ENCODE measurements around the gene EPHA5. TPM values are rescaled to one million over a fixed set of nuclear protein-coding genes. Genes with fewer than 3 reads are reported as not detected.

EPHA5 gene
- not detected for total RNA-seq

DNA sequence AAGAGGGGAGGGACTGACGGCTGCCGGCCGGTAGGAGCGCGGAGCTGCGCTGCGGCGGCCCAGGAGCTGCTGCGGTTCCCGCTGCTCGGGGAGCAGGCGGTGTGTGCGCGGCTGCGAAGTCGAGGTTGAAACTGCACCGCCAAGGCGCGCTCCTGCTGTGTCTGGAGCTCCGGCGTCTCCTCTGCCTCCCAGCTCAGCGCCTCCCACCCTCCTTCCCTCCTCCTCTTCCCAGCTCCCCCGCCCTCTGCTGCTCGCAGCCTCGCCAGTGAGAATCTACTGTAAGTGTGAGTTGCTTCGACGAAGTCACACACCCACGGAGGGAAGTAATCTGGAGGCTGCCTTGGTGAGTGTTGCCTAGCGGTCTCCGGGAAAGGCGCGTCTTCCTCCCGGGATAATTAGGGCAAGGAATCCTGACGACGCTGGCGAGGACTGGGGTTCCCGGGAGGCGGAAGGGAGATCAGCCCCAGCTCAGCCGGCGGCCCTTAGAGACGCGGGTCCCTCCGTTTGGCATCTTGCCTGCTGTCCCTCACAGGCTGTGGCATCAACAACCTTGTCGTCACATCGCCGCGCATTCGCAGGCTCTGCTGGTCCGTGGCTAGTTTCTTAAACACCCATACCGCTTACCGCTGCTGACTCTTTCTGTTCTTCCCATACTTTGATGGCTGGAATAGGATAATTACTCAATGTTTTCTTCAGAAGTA lies at the start of gene EPHA5:
Gene EPHA5 (minus strand): TSS at position 159 of the 701 bp plus-strand sequence. CDS start 747 bp downstream, outside the sequence.
- H3K27me3 ChIP-seq (ENCODE audit: insufficient read depth, low read length) = peaks cover 48% of the 10 kb centered on the region
- H3K4me1 ChIP-seq (ENCODE audit: insufficient read depth, low read length) = no peaks in the 10 kb centered on the region
- H3K9me3 ChIP-seq (ENCODE audit: low read depth, low read length) = no peaks in the 10 kb centered on the region
- no peak within 1 kb of the TSS for H3K4me3 ChIP-seq (ENCODE audit: low read length)

GRCh38 chr4:65719635-65720034 lies 49.3 kb upstream of the EPHA5 start:
- Histone ChIP-seq H3K9me3 (ENCODE audit: low read depth, low read length) (no peaks in the 10 kb centered on the region), H3K4me1 (ENCODE audit: insufficient read depth, low read length) (no peaks in the 10 kb centered on the region), H3K27me3 (ENCODE audit: insufficient read depth, low read length) (no peaks in the 10 kb centered on the region), H3K4me3 (ENCODE audit: low read length) (no peak overlapping the region)

DNA sequence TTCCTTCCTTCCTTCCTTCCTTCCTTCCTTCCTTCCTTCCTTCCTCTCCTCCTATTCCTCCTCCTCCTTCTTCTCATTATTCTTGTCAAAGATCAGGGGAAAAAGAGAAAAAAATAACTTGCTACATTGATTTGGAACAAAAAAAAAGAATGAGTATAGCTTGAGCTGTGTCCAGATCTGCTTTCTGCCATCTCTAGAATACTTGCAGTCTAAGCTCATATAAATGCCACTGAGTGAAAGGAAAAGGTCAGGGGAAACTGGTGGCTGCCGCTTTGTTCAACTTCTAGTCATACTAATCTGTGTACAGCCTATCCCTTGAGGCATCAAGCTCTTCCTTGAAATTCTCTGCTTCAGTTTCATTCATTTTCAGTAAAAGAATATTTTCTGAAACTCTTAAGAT lies 28.3 kb upstream of the EPHA5 start:
- H3K27me3 ChIP-seq (ENCODE audit: insufficient read depth, low read length) = no peaks in the 10 kb centered on the region
- no peaks in the 10 kb centered on the region for H3K4me1 ChIP-seq (ENCODE audit: insufficient read depth, low read length)
- no peak overlapping the region for H3K4me3 ChIP-seq (ENCODE audit: low read length)
- no peaks in the 10 kb centered on the region for H3K9me3 ChIP-seq (ENCODE audit: low read depth, low read length)

DNA sequence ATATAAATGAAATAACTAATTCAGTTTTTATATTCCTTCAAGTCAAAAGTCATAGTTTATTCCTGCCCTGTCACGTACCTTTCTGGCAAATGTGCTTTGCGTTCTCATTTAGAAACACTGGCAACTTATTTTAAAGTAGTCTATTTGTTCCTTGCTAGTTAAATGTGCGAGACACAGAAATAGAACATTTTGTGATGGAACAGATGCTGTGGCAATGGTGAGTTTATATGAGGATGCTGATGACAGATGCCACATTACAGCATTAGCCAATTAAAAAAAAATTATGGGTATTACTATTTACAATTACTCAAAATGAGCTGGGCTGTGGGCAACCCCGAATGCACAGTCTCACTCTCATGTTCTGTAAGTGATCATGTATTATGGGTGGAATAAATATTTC lies 26.1 kb upstream of the EPHA5 start:
- H3K4me3 ChIP-seq (ENCODE audit: low read length) = no peak overlapping the region

GRCh38 chr4:65671372-65671771 lies 1.1 kb upstream of the EPHA5 start:
- no peaks in the 10 kb centered on the region for H3K4me1 ChIP-seq (ENCODE audit: insufficient read depth, low read length)
- peaks cover 48% of the 10 kb centered on the region for H3K27me3 ChIP-seq (ENCODE audit: insufficient read depth, low read length)
- H3K9me3 ChIP-seq (ENCODE audit: low read depth, low read length) = no peaks in the 10 kb centered on the region

More for the DNA sequence above, 26.1 kb upstream of the EPHA5 start:
- Histone ChIP-seq H3K27me3 (ENCODE audit: insufficient read depth, low read length) (no peaks in the 10 kb centered on the region), H3K4me1 (ENCODE audit: insufficient read depth, low read length) (no peaks in the 10 kb centered on the region), H3K9me3 (ENCODE audit: low read depth, low read length) (no peaks in the 10 kb centered on the region)

GRCh38 chr4:65670020-65670330 lies 314 bp downstream of the EPHA5 start:
- no peaks in the 10 kb centered on the region for H3K9me3 ChIP-seq (ENCODE audit: low read depth, low read length)
- H3K4me3 ChIP-seq (ENCODE audit: low read length) = no peak overlapping the region
- H3K27me3 ChIP-seq (ENCODE audit: insufficient read depth, low read length) = peaks cover 48% of the 10 kb centered on the region
- no peaks in the 10 kb centered on the region for H3K4me1 ChIP-seq (ENCODE audit: insufficient read depth, low read length)

More at GRCh38 chr4:65671372-65671771, 1.1 kb upstream of the EPHA5 start:
- H3K4me3 ChIP-seq (ENCODE audit: low read length) = no peak overlapping the region

GRCh38 chr4:65669111-65670019 lies 924 bp downstream of the EPHA5 start:
- H3K27me3 ChIP-seq (ENCODE audit: insufficient read depth, low read length) = peaks cover 48% of the 10 kb centered on the region
- no peaks in the 10 kb centered on the region for H3K9me3 ChIP-seq (ENCODE audit: low read depth, low read length)
- H3K4me1 ChIP-seq (ENCODE audit: insufficient read depth, low read length) = no peaks in the 10 kb centered on the region
- no peak overlapping the region for H3K4me3 ChIP-seq (ENCODE audit: low read length)

GRCh38 chr4:65668201-65669089 lies 1.8 kb downstream of the EPHA5 start:
- H3K9me3 ChIP-seq (ENCODE audit: low read depth, low read length) = no peaks in the 10 kb centered on the region
- no peaks in the 10 kb centered on the region for H3K4me1 ChIP-seq (ENCODE audit: insufficient read depth, low read length)
- H3K27me3 ChIP-seq (ENCODE audit: insufficient read depth, low read length) = peaks cover 48% of the 10 kb centered on the region
- no peak overlapping the region for H3K4me3 ChIP-seq (ENCODE audit: low read length)

- Histone ChIP-seq H3K9me3 (ENCODE audit: low read depth, low read length) (no peaks in the 10 kb centered on the region), H3K4me3 (ENCODE audit: low read length) (no peak overlapping the region), H3K4me1 (ENCODE audit: insufficient read depth, low read length) (no peaks in the 10 kb centered on the region), H3K27me3 (ENCODE audit: insufficient read depth, low read length) (peaks cover 48% of the 10 kb centered on the region)
Measured at GRCh38 chr4:65667506-65668041, 2.7 kb downstream of the EPHA5 start.

DNA sequence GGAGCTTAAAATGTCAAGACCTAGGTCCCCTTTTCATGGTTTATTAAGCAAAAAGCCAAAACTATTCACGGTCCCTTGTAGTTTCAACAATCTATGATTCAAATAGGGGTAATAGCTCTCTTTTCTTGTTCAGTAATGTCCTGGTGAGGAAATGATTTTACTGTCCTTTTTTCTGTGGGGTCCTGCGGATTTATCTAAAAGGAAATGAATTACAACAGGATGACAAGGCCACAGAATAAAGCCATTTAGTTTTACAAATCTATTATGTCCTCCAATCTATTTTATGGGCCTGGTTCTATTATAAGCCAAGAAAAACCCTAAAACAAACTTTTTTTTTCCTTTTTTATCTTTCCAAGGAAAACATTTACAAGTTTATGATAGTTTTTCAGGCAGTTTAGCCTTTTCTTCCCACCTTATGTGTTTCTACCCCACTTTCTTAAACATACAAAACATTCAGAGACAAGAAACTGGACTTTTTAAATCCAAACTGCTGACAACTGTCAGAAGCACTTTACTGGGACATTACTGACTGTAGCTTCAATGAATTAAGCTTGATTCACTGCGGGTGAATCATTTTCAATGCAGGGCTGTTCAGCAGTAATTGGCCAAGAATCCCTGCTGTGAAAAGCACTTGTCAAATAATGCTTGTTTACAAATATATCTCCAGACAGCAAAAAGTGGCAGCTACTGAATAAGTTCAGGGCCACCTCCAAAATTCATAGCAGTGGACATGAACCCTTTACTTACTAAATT lies 4.3 kb downstream of the EPHA5 start:
- Histone ChIP-seq H3K4me3 (ENCODE audit: low read length) (no peak overlapping the region), H3K27me3 (ENCODE audit: insufficient read depth, low read length) (peaks cover 38% of the 10 kb centered on the region), H3K9me3 (ENCODE audit: low read depth, low read length) (no peaks in the 10 kb centered on the region), H3K4me1 (ENCODE audit: insufficient read depth, low read length) (no peaks in the 10 kb centered on the region)

DNA sequence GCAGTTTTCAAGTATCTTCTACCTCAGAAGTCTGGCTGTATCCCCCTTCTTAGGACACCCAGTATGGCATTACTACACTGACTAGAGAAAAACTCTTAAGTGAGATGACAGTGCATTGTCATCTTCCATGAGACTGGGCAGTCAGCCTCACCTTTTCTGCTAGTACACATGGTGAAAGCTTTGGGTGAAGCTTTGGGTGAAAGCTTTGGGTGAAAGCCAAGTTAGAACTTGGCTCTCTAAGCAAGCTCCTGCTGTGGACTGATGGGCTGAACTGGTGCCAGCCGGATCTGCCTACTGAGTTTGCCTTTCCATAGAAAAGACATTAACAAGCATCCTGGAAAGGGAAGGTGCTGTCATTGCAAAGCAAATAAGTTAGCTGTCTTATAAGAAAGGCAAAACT lies 8.8 kb downstream of the EPHA5 start:
- no peaks in the 10 kb centered on the region for H3K27me3 ChIP-seq (ENCODE audit: insufficient read depth, low read length)
- H3K4me1 ChIP-seq (ENCODE audit: insufficient read depth, low read length) = no peaks in the 10 kb centered on the region
- H3K4me3 ChIP-seq (ENCODE audit: low read length) = no peak overlapping the region
- no peaks in the 10 kb centered on the region for H3K9me3 ChIP-seq (ENCODE audit: low read depth, low read length)

DNA sequence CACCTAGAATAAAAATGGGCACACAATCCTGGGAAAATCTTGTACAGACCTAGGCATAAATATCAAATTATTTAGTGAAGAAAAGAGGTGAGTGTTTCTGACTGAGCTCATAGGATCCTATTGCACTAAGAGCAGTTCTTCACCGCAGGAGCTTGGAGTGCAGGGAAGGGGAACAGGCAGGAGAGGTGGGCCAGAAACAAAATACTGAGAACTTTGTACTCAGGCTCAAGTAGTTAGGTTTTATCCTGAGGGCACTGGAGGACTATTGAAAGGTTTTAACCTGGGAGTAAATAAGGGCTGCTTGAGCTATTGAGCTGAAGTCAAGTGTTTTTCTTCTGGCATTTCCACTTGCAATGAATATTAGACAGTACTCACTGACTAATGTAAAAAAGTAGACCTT lies 12.2 kb downstream of the EPHA5 start:
- H3K27me3 ChIP-seq (ENCODE audit: insufficient read depth, low read length) = no peaks in the 10 kb centered on the region
- H3K4me1 ChIP-seq (ENCODE audit: insufficient read depth, low read length) = no peaks in the 10 kb centered on the region
- no peaks in the 10 kb centered on the region for H3K9me3 ChIP-seq (ENCODE audit: low read depth, low read length)
- no peak overlapping the region for H3K4me3 ChIP-seq (ENCODE audit: low read length)

DNA sequence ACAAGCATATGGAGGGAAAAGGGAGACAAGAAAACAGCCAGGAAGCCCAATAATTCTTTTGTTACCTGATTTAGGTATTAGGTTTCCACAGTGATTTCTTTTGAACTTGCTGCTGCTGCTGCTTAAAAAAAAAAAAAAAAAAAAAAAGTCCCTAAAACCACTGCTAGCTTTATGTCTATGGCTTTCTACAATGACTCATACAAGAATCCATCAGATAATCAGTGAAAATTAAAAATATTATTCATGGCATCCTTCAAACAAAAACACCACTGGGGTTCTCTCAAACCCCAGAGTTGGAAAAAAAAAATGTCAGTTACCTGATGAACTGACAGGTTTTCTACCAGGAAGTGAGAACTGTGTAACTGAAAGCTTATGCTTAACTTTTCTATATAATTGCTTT lies 14.3 kb downstream of the EPHA5 start:
- Histone ChIP-seq H3K27me3 (ENCODE audit: insufficient read depth, low read length) (no peaks in the 10 kb centered on the region), H3K4me1 (ENCODE audit: insufficient read depth, low read length) (no peaks in the 10 kb centered on the region), H3K4me3 (ENCODE audit: low read length) (no peak overlapping the region), H3K9me3 (ENCODE audit: low read depth, low read length) (no peaks in the 10 kb centered on the region)

- Histone ChIP-seq H3K4me1 (ENCODE audit: insufficient read depth, low read length) (no peaks in the 10 kb centered on the region), H3K4me3 (ENCODE audit: low read length) (no peak overlapping the region), H3K9me3 (ENCODE audit: low read depth, low read length) (no peaks in the 10 kb centered on the region), H3K27me3 (ENCODE audit: insufficient read depth, low read length) (no peaks in the 10 kb centered on the region)
Measured at GRCh38 chr4:65654976-65655375, 15.3 kb downstream of the EPHA5 start.

All from mononuclear cell (primary cell).